Tibial artery (tissue), 4 donors: ENCODE results near the gene CAMLG.

ENCODE experiments used
- DNase-seq, 2 donors: peaks; one replicate each; pipeline ENCODE4 v3.0.0-alpha.2; 2019
- H3K27ac ChIP-seq, 2 donors: fragments of 200-600 bp; sonication (generic) in 1 of 2; 1 replicate in 1 of 2; 2 replicates in 1 of 2; pipeline ENCODE4 v1.5.1; 2018 to 2019; ENCODE audit warnings: mild to moderate bottlenecking in 1 of 2
- H3K27me3 ChIP-seq, 2 donors: fragments of 200-600 bp; sonication (generic) in 1 of 2; one replicate each; pipeline versions ENCODE4 v1.5.1 to v1.6.0; 2016 to 2019
- H3K36me3 ChIP-seq, 3 donors: fragments of 200-600 bp; sonication (generic) in 2 of 3; one replicate each; pipeline ENCODE4 v1.5.1; 2016 to 2019; ENCODE audit warnings: mild to moderate bottlenecking in 2 of 3
- H3K4me1 ChIP-seq, 4 donors: fragments of 200-600 bp; sonication (generic) in 2 of 4; 1 replicate in 3 of 4; 2 replicates in 1 of 4; pipeline ENCODE4 v1.5.1; 2016 to 2019
- H3K4me3 ChIP-seq, 2 donors: fragments of 200-600 bp; sonication (generic) in 1 of 2; 1 replicate in 1 of 2; 2 replicates in 1 of 2; pipeline ENCODE4 v1.5.1; 2018 to 2019; ENCODE audit warnings: mild to moderate bottlenecking in 2 of 2
- H3K9me3 ChIP-seq, 3 donors: fragments of 200-600 bp; sonication (generic) in 1 of 3; one replicate each; pipeline ENCODE4 v1.5.1; 2016 to 2019
- intact Hi-C: fragments of 100-400 bp; cut with DNase I; formaldehyde crosslinking; loops from one replicate; pipeline ENCODE4 v1.15.0; 2023; ENCODE audit warnings: low total_unique reads
- TF ChIP-seq, protein P1 (sequence below), 2 experiments: fragments of 200-600 bp in 1 of 2; fragments of 450-650 bp in 1 of 2; IDR thresholded peaks; one replicate each; pipeline ENCODE4 v1.5.1; 2017 to 2019; ENCODE audit warnings: antibody characterized with exemption in 2 of 2, mild to moderate bottlenecking in 1 of 2, moderate library complexity in 1 of 2

Gene CAMLG

DNA sequence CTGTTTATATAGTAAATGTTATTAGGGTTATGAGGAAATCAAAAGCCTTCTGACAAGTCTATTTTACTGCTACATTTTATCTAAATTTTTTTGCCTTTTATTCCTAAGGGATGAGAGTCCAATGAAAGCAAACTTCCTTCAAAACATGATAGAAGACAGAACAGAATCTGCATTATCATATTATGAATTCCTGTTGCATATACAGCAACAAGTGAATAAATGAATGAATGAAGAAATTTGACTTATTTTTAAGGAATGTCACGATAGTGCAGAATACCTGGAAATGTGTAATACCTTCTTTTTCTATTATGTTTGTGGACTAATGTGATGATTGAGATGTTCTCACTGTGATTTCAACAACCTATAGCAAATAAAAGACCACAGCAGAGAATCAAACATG, 13.5 kb upstream of the CAMLG start:
- TF ChIP-seq, protein P1, sequence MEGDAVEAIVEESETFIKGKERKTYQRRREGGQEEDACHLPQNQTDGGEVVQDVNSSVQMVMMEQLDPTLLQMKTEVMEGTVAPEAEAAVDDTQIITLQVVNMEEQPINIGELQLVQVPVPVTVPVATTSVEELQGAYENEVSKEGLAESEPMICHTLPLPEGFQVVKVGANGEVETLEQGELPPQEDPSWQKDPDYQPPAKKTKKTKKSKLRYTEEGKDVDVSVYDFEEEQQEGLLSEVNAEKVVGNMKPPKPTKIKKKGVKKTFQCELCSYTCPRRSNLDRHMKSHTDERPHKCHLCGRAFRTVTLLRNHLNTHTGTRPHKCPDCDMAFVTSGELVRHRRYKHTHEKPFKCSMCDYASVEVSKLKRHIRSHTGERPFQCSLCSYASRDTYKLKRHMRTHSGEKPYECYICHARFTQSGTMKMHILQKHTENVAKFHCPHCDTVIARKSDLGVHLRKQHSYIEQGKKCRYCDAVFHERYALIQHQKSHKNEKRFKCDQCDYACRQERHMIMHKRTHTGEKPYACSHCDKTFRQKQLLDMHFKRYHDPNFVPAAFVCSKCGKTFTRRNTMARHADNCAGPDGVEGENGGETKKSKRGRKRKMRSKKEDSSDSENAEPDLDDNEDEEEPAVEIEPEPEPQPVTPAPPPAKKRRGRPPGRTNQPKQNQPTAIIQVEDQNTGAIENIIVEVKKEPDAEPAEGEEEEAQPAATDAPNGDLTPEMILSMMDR (IDR thresholded peaks at IDR 0.05) = no peak
- Histone ChIP-seq H3K9me3 (no peaks in the 10 kb centered on the region), H3K27me3 (no peaks in the 10 kb centered on the region), H3K27ac (no peak overlapping the region), H3K4me3 (no peak overlapping the region), H3K36me3 (peaks cover 46 to 55% (median 49%) of the 10 kb centered on the region in 3 donors), H3K4me1 (no peaks in the 10 kb centered on the region)
- intact Hi-C loops = no loop called here
- DNase-seq = no peak

DNA sequence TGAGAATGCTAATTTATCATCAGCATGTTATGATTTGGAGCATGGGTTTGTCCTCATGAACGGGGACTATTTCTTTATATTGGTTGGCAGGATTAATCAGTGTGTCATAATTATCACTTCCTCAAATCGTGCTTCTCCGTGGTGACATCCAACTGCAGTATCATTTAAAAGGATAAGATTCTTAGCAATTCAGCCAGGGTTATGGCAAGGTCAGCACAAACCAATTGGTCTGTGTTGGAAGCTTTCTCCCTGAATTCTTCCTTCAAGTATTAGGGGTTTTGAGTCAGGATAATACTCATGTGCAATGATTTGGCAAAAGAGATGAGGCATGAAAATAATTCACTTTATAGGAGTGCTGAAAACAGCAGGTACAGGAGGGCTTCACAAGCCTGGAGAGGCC, 5.5 kb upstream of the CAMLG start:
- intact Hi-C loops = loop anchor here (10.0 kb wide), 1 partner anchor 172 kb away; the partner anchor contains the start of gene PCBD2
- Histone ChIP-seq H3K4me1 (peaks cover 0 to 4% (median 2%) of the 10 kb centered on the region in 4 donors), H3K4me3 (no peak overlapping the region)

DNA sequence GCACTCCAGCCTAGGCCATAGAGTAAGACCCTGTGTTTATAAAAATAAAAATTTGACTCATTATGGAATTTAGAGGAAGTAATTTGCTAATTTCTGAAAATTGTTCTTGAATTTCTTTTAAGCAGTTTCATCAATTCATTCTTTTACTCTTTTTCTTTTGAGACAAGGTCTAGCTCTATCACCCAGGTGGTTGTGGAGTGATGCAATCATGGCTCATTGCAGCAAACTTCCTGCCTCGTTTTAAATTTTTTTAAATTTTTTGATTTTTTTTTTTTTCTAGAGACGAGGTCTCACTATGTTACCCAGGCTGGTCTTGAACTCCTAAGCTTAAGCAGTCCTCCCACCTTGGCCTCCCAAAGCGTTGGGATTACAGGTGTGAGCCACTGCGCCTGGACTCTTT, 3.1 kb upstream of the CAMLG start:
- intact Hi-C loops = loop anchor here (10.0 kb wide), 1 partner anchor 170 kb away; the partner anchor contains the start of gene PCBD2

More for the DNA sequence above, 5.5 kb upstream of the CAMLG start:
- no peak overlapping the region for H3K27ac ChIP-seq
- H3K27me3 ChIP-seq = no peaks in the 10 kb centered on the region
- H3K9me3 ChIP-seq = no peaks in the 10 kb centered on the region
- DNase-seq = no peak
- no peaks in the 10 kb centered on the region for H3K36me3 ChIP-seq
- TF ChIP-seq, protein P1 (IDR thresholded peaks at IDR 0.05) = no peak

DNA sequence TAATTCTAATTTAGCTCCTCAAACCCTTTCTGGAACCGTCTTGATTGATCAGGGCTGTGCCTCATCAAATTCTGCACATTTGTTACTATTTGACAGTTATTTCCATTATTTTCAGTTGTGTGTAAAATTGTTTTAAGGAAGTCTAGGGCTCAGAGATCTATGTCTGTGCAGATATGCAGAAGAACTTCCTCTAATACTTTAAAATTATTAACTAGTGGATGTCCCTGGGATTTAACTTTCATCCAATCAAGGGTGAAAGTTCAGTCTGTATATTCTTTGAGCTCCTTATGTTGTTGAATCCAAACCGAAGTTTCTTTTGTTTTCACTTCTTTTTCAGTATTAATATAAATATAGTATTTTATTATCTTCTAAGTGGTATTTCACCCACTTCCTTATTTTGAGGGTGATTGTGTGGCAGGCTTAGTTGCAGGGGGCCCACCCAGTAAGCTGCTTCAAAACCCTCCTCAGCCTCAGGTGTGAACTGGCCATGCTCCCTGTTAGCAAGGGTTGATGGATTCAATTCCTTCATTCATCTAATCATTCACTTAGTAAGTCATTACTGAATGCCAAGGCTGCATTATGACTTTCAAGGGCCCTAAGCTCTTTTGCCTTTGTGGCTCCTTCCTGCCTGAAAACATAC, 2.1 kb upstream of the CAMLG start:
- Histone ChIP-seq H3K27ac (no peak overlapping the region), H3K27me3 (no peaks in the 10 kb centered on the region), H3K4me3 (no peak overlapping the region), H3K9me3 (no peaks in the 10 kb centered on the region), H3K4me1 (peaks cover 0 to 25% (median 18%) of the 10 kb centered on the region in 4 donors), H3K36me3 (no peaks in the 10 kb centered on the region)
- no peak for DNase-seq
- TF ChIP-seq, protein P1 (IDR thresholded peaks at IDR 0.05) = no peak
- intact Hi-C loops = loop anchor here (10.0 kb wide), 1 partner anchor 169 kb away; the partner anchor contains the start of gene PCBD2

More for the DNA sequence above, 3.1 kb upstream of the CAMLG start:
- TF ChIP-seq, protein P1 (IDR thresholded peaks at IDR 0.05) = no peak
- Histone ChIP-seq H3K27ac (no peak overlapping the region), H3K4me3 (no peak overlapping the region), H3K36me3 (no peaks in the 10 kb centered on the region), H3K4me1 (peaks cover 0 to 17% (median 13%) of the 10 kb centered on the region in 4 donors), H3K27me3 (no peaks in the 10 kb centered on the region), H3K9me3 (no peaks in the 10 kb centered on the region)
- no peak for DNase-seq

DNA sequence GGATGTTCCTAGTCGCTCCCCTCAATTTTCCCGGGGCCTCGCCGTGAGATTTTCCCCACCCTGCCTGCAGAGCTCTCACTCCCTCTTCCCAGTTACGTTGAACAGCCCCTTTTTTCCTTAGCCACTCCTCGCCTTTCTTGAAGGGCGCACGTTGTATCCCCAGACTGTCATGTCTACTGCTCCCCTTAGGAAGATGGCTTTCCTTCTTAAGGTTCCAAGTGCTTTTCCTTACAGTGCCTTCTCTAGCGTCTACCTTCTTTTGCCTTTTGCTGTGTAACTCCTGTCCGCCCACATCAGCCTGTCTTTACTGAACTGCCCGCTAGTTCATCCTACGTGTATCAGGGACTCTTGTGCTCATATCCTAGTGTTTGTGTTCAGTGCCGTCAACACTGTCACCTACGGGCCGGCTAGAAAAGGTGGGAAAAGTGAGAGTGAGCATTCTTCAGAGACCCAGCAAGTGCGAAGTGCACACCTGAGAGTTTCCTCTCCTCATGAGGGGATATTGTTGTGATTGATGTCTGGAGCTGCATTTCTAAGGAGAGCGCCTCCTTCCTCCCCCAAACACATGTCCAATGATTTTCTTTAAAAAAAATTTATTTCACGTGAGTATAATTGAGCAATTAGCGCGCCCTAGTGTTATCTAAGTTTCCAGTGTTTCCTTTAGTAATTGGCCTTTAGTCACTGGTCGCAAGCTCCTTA, 764 bp downstream of the CAMLG start:
- H3K27me3 ChIP-seq = no peaks in the 10 kb centered on the region
- DNase-seq = no peak
- peaks cover 0 to 25% (median 18%) of the 10 kb centered on the region in 4 donors for H3K4me1 ChIP-seq
- H3K9me3 ChIP-seq = no peaks in the 10 kb centered on the region
- peaks cover 0 to 2% (median 2%) of the 10 kb centered on the region in 3 donors for H3K36me3 ChIP-seq
- H3K27ac ChIP-seq = peak overlapping the region; percentile 90 to 94
- intact Hi-C loops = loop anchor here (2.0 to 10.0 kb wide), 2 partner anchors 20 to 166 kb away; partner anchors contain the start of genes DDX46 and PCBD2
- TF ChIP-seq, protein P1 (IDR thresholded peaks at IDR 0.05) = no peak
- peak overlapping the region; percentile 58 to 69 for H3K4me3 ChIP-seq
